Activated CD4-positive, alpha-beta T cell treated with anti-CD3 and anti-CD28 coated beads, Interleukin-10, Interleukin-2, amounts not matched to agents 100 ng/mL and 50 ng/mL, durations not matched to agents 16 hours and 8 hours (primary cell): ENCODE data around the gene PUS10.
"Not testable (repeated sequence)": the region's sequence is repeated elsewhere in the genome, so short reads cannot be mapped to it uniquely, and the experiment has no call there.

ENCODE experiments used
- DNase-seq: peaks from one replicate; pipeline ENCODE4 v3.0.0-alpha.2; 2020

PUS10 gene

GRCh38 chr2:61009355-61009754 lies 8.7 kb downstream of the PUS10 start:
- no peak for DNase-seq

GRCh38 chr2:61006486-61007105 lies 11.5 kb downstream of the PUS10 start:
- DNase-seq = no peak

- DNase-seq = no peak
Measured at GRCh38 chr2:61005736-61006135, 12.3 kb downstream of the PUS10 start.

GRCh38 chr2:60998628-60999545 lies 19.2 kb downstream of the PUS10 start:
- DNase-seq = peak; percentile 54

- DNase-seq = no peak
Measured at GRCh38 chr2:60994131-60994530, 23.9 kb downstream of the PUS10 start.

- peak; percentile 40 for DNase-seq
Measured at GRCh38 chr2:60992985-60993392, 25.1 kb downstream of the PUS10 start.

GRCh38 chr2:60991644-60992043 lies 26.4 kb downstream of the PUS10 start:
- no peak for DNase-seq

- no peak for DNase-seq
Measured at GRCh38 chr2:60989259-60989658, 28.8 kb downstream of the PUS10 start.

- DNase-seq = not testable (repeated sequence)
Measured at GRCh38 chr2:60987656-60988055, 30.4 kb downstream of the PUS10 start.

- DNase-seq = no peak
Measured at GRCh38 chr2:60987041-60987440, 31.0 kb downstream of the PUS10 start.

GRCh38 chr2:60984720-60985119 lies 33.3 kb downstream of the PUS10 start:
- DNase-seq = no peak

GRCh38 chr2:60982066-60982465 lies 36.0 kb downstream of the PUS10 start:
- DNase-seq = not testable (repeated sequence)

GRCh38 chr2:60980071-60980815 lies 37.8 kb downstream of the PUS10 start:
- no peak for DNase-seq

GRCh38 chr2:60979231-60979630 lies 38.8 kb downstream of the PUS10 start:
- no peak for DNase-seq

GRCh38 chr2:60977562-60977895 lies 40.5 kb downstream of the PUS10 start:
- DNase-seq = no peak

GRCh38 chr2:60976875-60977561 lies 41.0 kb downstream of the PUS10 start:
- peak; percentile 49 for DNase-seq

GRCh38 chr2:60976256-60976850 lies 41.7 kb downstream of the PUS10 start:
- no peak for DNase-seq

- no peak for DNase-seq
Measured at GRCh38 chr2:60974652-60975051, 43.4 kb downstream of the PUS10 start.

GRCh38 chr2:60973705-60974104 lies 44.4 kb downstream of the PUS10 start:
- DNase-seq = no peak

GRCh38 chr2:60972889-60973656 lies 45.0 kb downstream of the PUS10 start:
- DNase-seq = no peak

- no peak for DNase-seq
Measured at GRCh38 chr2:60966507-60967405, 51.3 kb downstream of the PUS10 start.
